ENCODE measurements around the gene CDCA3. TPM values are rescaled to one million over a fixed set of nuclear protein-coding genes. Genes with fewer than 3 reads are reported as not detected.

The CDCA3 gene
- total and polyA plus RNA-seq, 2 of the 13 experiments (the other 11 are each of a cell fraction or from before 2014, with no cell fraction given): 32.7 to 56.5 TPM

GRCh38 chr12:6825398-6826124 is 25.5 kb downstream of the CDCA3 start (continued):
- TF ChIP-seq, protein P1, sequence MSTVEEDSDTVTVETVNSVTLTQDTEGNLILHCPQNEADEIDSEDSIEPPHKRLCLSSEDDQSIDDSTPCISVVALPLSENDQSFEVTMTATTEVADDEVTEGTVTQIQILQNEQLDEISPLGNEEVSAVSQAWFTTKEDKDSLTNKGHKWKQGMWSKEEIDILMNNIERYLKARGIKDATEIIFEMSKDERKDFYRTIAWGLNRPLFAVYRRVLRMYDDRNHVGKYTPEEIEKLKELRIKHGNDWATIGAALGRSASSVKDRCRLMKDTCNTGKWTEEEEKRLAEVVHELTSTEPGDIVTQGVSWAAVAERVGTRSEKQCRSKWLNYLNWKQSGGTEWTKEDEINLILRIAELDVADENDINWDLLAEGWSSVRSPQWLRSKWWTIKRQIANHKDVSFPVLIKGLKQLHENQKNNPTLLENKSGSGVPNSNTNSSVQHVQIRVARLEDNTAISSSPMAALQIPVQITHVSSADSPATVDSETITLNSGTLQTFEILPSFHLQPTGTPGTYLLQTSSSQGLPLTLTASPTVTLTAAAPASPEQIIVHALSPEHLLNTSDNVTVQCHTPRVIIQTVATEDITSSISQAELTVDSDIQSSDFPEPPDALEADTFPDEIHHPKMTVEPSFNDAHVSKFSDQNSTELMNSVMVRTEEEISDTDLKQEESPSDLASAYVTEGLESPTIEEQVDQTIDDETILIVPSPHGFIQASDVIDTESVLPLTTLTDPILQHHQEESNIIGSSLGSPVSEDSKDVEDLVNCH (CRISPR knock-in tag; IDR thresholded peaks at IDR 0.05): no peak
- TF ChIP-seq POLR2AphosphoS5 (IDR thresholded peaks at IDR 0.05; ENCODE audit: low read depth, low read length) (peak; percentile 29; the same call in 1 of the 2 replicates), ZNF260 (CRISPR knock-in tag; IDR thresholded peaks at IDR 0.05; ENCODE audit: borderline replicate concordance, low read depth) (no peak), ZNF230 (CRISPR knock-in tag; IDR thresholded peaks at IDR 0.05) (no peak), TRIM24 (CRISPR knock-in tag; IDR thresholded peaks at IDR 0.05) (no peak), MEF2D (CRISPR knock-in tag; IDR thresholded peaks at IDR 0.05) (0 out of 2 replicates have a peak, but pooled peaks have one; percentile 38), IKZF5 (CRISPR knock-in tag; IDR thresholded peaks at IDR 0.05) (no peak), IRF9 (CRISPR knock-in tag; IDR thresholded peaks at IDR 0.05; ENCODE audit: borderline replicate concordance) (peak; percentile 30; the same call in 1 of the 2 replicates), ZNF350 (CRISPR knock-in tag; IDR thresholded peaks at IDR 0.05; ENCODE audit: borderline replicate concordance, low read depth) (peak; percentile 50; the same call in 1 of the 2 replicates), ZNF558 (CRISPR knock-in tag; IDR thresholded peaks at IDR 0.05; ENCODE audit: borderline replicate concordance) (0 out of 2 replicates have a peak, but pooled peaks have one; percentile 41), SP4 (CRISPR knock-in tag; IDR thresholded peaks at IDR 0.05) (peak; percentile 56; the same call in 1 of the 2 replicates), NFKBIZ (CRISPR knock-in tag; IDR thresholded peaks at IDR 0.05) (no peak), SNRNP70 (IDR thresholded peaks at IDR 0.05; ENCODE audit: low read depth, low read length) (no peak), HHEX (CRISPR knock-in tag; IDR thresholded peaks at IDR 0.05) (no peak), PAX8 (CRISPR knock-in tag; IDR thresholded peaks at IDR 0.05; ENCODE audit: borderline replicate concordance) (no peak), ZC3H13 (CRISPR knock-in tag; IDR thresholded peaks at IDR 0.05) (no peak), HOXA3 (CRISPR knock-in tag; IDR thresholded peaks at IDR 0.05) (peak; percentile 34; the same call in 1 of the 2 replicates), MTA3 (CRISPR knock-in tag; IDR thresholded peaks at IDR 0.05) (no peak), HNRNPUL1 (IDR thresholded peaks at IDR 0.05; ENCODE audit: low read depth, low read length) (no peak), ARID5B (CRISPR knock-in tag; IDR thresholded peaks at IDR 0.05) (no peak)

All from HepG2 (cell line).